ENCODE measurements around the gene MRGPRX2. TPM values are rescaled to one million over a fixed set of nuclear protein-coding genes. Genes with fewer than 3 reads are reported as not detected.

Gene MRGPRX2
- polyA plus RNA-seq, 3 donors: not detected

DNA sequence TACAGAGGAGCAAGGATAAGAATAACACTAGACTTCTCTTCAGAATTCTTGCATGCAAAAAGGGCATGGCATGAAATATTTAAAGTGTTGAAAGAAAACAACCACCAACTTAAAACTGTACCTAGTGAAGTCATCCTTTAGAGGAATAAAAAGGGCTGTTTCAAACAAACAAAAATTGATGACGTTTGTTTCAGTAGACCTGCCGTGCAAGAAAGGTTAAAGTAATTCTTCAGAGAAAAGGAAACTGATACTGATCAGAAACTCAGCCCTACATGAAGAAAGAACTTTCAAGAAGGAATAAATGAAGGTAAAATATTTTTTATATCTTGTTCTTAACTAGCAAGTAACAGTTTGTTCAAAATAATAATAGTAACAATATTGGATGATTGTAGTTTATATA, 27.5 kb downstream of the MRGPRX2 start:
- no peaks in the 10 kb centered on the region for H3K9me3 ChIP-seq (replicated peaks in 1 of 2; ENCODE audit: control insufficient read depth in 1 of 2, insufficient read depth in 1 of 2, low read length in 2 of 2)
- no peak overlapping the region for H3K27ac ChIP-seq (ENCODE audit: low read depth in 1 of 2, low read length in 2 of 2)
- intact Hi-C loops (cut with micrococcal nuclease): loop anchor here in 1 of 2 donors (10.0 kb wide), 1 partner anchor 58 kb away; no protein-coding TSS in a partner anchor
- H3K27me3 ChIP-seq (ENCODE audit: control insufficient read depth in 2 of 2, insufficient read depth in 2 of 2, low read length in 2 of 2): no peaks in the 10 kb centered on the region
- WGBS (ENCODE audit: insufficient coverage): no CpG with 5 or more reads among the region's 2 CpGs
- H4K20me1 ChIP-seq (ENCODE audit: insufficient read depth, low read length): no peaks in the 10 kb centered on the region
- no peak overlapping the region for H3K4me2 ChIP-seq (replicated peaks; ENCODE audit: extremely low read depth, low read length, poor library complexity, severe bottlenecking)
- TF ChIP-seq, protein P1, sequence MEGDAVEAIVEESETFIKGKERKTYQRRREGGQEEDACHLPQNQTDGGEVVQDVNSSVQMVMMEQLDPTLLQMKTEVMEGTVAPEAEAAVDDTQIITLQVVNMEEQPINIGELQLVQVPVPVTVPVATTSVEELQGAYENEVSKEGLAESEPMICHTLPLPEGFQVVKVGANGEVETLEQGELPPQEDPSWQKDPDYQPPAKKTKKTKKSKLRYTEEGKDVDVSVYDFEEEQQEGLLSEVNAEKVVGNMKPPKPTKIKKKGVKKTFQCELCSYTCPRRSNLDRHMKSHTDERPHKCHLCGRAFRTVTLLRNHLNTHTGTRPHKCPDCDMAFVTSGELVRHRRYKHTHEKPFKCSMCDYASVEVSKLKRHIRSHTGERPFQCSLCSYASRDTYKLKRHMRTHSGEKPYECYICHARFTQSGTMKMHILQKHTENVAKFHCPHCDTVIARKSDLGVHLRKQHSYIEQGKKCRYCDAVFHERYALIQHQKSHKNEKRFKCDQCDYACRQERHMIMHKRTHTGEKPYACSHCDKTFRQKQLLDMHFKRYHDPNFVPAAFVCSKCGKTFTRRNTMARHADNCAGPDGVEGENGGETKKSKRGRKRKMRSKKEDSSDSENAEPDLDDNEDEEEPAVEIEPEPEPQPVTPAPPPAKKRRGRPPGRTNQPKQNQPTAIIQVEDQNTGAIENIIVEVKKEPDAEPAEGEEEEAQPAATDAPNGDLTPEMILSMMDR (IDR thresholded peaks at IDR 0.05): no peak
- no peaks in the 10 kb centered on the region for H3K79me2 ChIP-seq (ENCODE audit: insufficient read depth, low read length)
- Mint-ChIP-seq H3K27me3 (ENCODE audit: low read depth in 3 of 3) (peaks cover 4 to 8% (median 7%) of the 10 kb centered on the region in 3 donors), H3K27ac (no peak overlapping the region), H3K36me3 (no peaks in the 10 kb centered on the region), H3K4me3 (no peak overlapping the region), H3K9me3 (peaks cover 0 to 4% (median 0%) of the 10 kb centered on the region in 7 donors), H3K4me1 (peaks cover 2% of the 10 kb centered on the region)
- H3K9ac ChIP-seq (ENCODE audit: insufficient read depth, low read length, poor library complexity, severe bottlenecking): no peak overlapping the region
- H3K4me3 ChIP-seq (replicated peaks in 1 of 3; ENCODE audit: low read depth in 2 of 3, low read length in 3 of 3): no peak overlapping the region
- no peak overlapping the region for H2AFZ ChIP-seq (ENCODE audit: insufficient read depth, low read depth, low read length, poor library complexity, severe bottlenecking)
- H3K36me3 ChIP-seq (replicated peaks in 1 of 2; ENCODE audit: control insufficient read depth in 1 of 2, insufficient read depth in 2 of 2, low read length in 2 of 2): no peaks in the 10 kb centered on the region
- no peaks in the 10 kb centered on the region for H3K4me1 ChIP-seq (ENCODE audit: control insufficient read depth in 1 of 2, insufficient read depth in 2 of 2, low read length in 2 of 2)
- DNase-seq: no peak

DNA sequence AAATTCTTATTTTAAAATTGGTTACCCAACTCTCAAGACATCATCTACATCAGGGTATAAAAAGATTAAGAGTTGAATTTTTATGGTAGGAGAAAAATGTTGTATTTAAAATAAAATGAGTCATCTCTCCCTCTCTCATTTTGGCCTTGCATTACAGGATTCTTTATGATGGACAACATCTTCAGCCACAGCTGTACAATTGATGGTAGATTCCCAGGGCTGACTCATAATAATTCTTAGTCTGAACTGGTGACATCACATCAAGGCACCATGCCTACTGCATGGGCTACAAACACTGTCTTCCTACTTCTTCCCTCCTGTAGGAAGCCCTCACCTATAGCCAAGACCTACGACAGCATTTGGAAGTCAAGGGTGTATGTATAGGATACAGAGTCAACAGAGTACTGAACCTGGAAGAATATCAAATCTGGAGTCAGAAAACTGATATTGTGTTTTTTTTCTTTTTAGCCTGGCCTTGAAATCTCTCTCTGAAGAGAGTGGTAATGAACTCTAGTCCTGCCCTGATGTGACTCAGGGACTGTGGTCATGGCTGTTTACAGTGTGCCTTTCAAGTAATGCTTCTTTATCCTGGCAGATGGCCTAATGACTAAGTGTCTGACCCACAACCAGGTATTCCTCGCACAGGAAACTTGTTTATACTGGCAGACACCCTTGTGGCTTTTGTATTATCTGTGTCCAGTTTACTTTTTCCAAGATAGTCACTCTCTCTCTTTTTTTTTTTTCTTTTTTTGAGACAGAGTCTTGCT, 32.5 kb downstream of the MRGPRX2 start:
- Histone ChIP-seq H2AFZ (ENCODE audit: insufficient read depth, low read depth, low read length, poor library complexity, severe bottlenecking) (no peak overlapping the region), H3K27ac (ENCODE audit: low read depth in 1 of 2, low read length in 2 of 2) (no peak overlapping the region), H4K20me1 (ENCODE audit: insufficient read depth, low read length) (no peaks in the 10 kb centered on the region), H3K4me1 (ENCODE audit: control insufficient read depth in 1 of 2, insufficient read depth in 2 of 2, low read length in 2 of 2) (no peaks in the 10 kb centered on the region), H3K27me3 (ENCODE audit: control insufficient read depth in 2 of 2, insufficient read depth in 2 of 2, low read length in 2 of 2) (no peaks in the 10 kb centered on the region), H3K36me3 (replicated peaks in 1 of 2; ENCODE audit: control insufficient read depth in 1 of 2, insufficient read depth in 2 of 2, low read length in 2 of 2) (no peaks in the 10 kb centered on the region), H3K4me2 (replicated peaks; ENCODE audit: extremely low read depth, low read length, poor library complexity, severe bottlenecking) (no peak overlapping the region), H3K9me3 (replicated peaks in 1 of 2; ENCODE audit: control insufficient read depth in 1 of 2, insufficient read depth in 1 of 2, low read length in 2 of 2) (no peaks in the 10 kb centered on the region), H3K79me2 (ENCODE audit: insufficient read depth, low read length) (no peaks in the 10 kb centered on the region), H3K4me3 (replicated peaks in 1 of 3; ENCODE audit: low read depth in 2 of 3, low read length in 3 of 3) (no peak overlapping the region), H3K9ac (ENCODE audit: insufficient read depth, low read length, poor library complexity, severe bottlenecking) (no peak overlapping the region)
- Mint-ChIP-seq H3K36me3 (no peaks in the 10 kb centered on the region), H3K4me1 (peaks cover 2% of the 10 kb centered on the region), H3K27ac (no peak overlapping the region), H3K27me3 (ENCODE audit: low read depth in 3 of 3) (peaks cover 0 to 5% (median 3%) of the 10 kb centered on the region in 3 donors), H3K9me3 (no peaks in the 10 kb centered on the region), H3K4me3 (no peak overlapping the region)
- intact Hi-C loops (cut with micrococcal nuclease): no loop called here
- WGBS (ENCODE audit: insufficient coverage): 100% methylated on average over 1 of the region's 2 CpGs
- TF ChIP-seq, protein P1 (IDR thresholded peaks at IDR 0.05): no peak
- DNase-seq: no peak

Data from CD14-positive monocyte (primary cell).